HepG2 (cell line): ENCODE data around the gene ISLR. TPM values are rescaled to one million over a fixed set of nuclear protein-coding genes. Genes with fewer than 3 reads are reported as not detected.

Source experiments
- ATAC-seq: fragments of 200-7000 bp; cut with Tn5 transposase; 3 replicates; pipeline ENCODE4 v1.9.1; 2020; ENCODE audit warnings: mild to moderate bottlenecking, moderate library complexity
- BruUV-seq: library from RNA; stranded (reverse); fragments of 400-500 nt; replicated peaks from 2 replicates; lab custom pipeline; 2021; lab: Mats Ljungman, UMichigan
- CTCF ChIA-PET: fragments of 300-600 bp; formaldehyde crosslinking; extraction: SDS; loops from one replicate; lab custom pipeline; 2021; ENCODE audit warnings: low total read pairs, inconsistent platforms, low intra/inter-chr PET ratio; lab: Yijun Ruan, JAX
- POLR2A ChIA-PET: fragments of 350-600 bp; sonication (Branson Sonifier 250); formaldehyde crosslinking; loops from one replicate; lab custom pipeline; 2020; ENCODE audit warnings: antibody characterized with exemption, inconsistent platforms; lab: Yijun Ruan, JAX
- DNase-seq: peaks from one replicate; pipeline ENCODE4 v3.0.0-alpha.2; 2015; ENCODE audit warnings: low spot score
- FAIRE-seq: peaks from 3 replicates; lab custom pipeline; 2011; peaks lifted over from hg19 to GRCh38; lab: Jason Lieb, UNC
- H2AFZ ChIP-seq: one replicate; pipeline ENCODE4 v1.6.1; 2011; ENCODE audit warnings: low read length, inconsistent platforms
- H3K27ac ChIP-seq: fragments of 300-600 bp; 3 replicates; pipeline ENCODE4 v1.8.0; 2011; ENCODE audit warnings: mixed run types, mild to moderate bottlenecking, mixed read lengths, low read length, inconsistent platforms; ENCODE audit not compliant: insufficient read depth; ENCODE audit errors: extremely low read length
- H3K27me3 ChIP-seq, 2 experiments: fragments of 200-600 bp in 1 of 2; 2 replicates in 1 of 2; 3 replicates in 1 of 2; pipeline versions ENCODE4 v1.6.0 to v1.8.0; 2011; ENCODE audit warnings: low read length in 2 of 2, mild to moderate bottlenecking in 2 of 2, moderate library complexity in 2 of 2, inconsistent platforms in 1 of 2; ENCODE audit not compliant: insufficient read depth in 2 of 2, control insufficient read depth in 1 of 2
- H3K36me3 ChIP-seq, 2 experiments: fragments of 200-600 bp in 1 of 2; replicated peaks in 1 of 2; 2 replicates in 1 of 2; 3 replicates in 1 of 2; pipeline versions ENCODE4 v1.5.1 to v1.8.0; 2011; ENCODE audit warnings: low read length in 2 of 2, inconsistent platforms in 1 of 2; ENCODE audit not compliant: insufficient read depth in 2 of 2, control insufficient read depth in 1 of 2
- H3K4me1 ChIP-seq: 2 replicates; pipeline ENCODE4 v1.5.1; 2012; ENCODE audit warnings: low read length, inconsistent platforms; ENCODE audit not compliant: insufficient read depth
- H3K4me2 ChIP-seq: 2 replicates; pipeline ENCODE4 v1.6.0; 2011; ENCODE audit warnings: low read depth, low read length, inconsistent platforms
- H3K4me3 ChIP-seq, 3 experiments: fragments of 200-600 bp in 1 of 3; sonication (generic), shearing (Covaris generic) in 1 of 3; replicated peaks in 1 of 3; 2 replicates each; pipeline ENCODE4 v1.5.1; 2011 to 2016; ENCODE audit warnings: low read length in 3 of 3, inconsistent platforms in 2 of 3, low read depth in 2 of 3, mild to moderate bottlenecking in 2 of 3, control low read depth in 1 of 3, mixed read lengths in 1 of 3; ENCODE audit not compliant: insufficient read depth in 1 of 3
- H3K79me2 ChIP-seq: one replicate; pipeline ENCODE4 v1.6.1; 2011; ENCODE audit warnings: low read length, inconsistent platforms; ENCODE audit not compliant: insufficient read depth
- H3K9ac ChIP-seq: 2 replicates; pipeline ENCODE4 v1.6.0; 2011; ENCODE audit warnings: mild to moderate bottlenecking, low read depth, low read length, inconsistent platforms; ENCODE audit not compliant: insufficient read depth
- H3K9me3 ChIP-seq: 2 replicates; pipeline ENCODE4 v1.5.1; 2012; ENCODE audit warnings: mild to moderate bottlenecking, low read length
- H4K20me1 ChIP-seq: 2 replicates; pipeline ENCODE4 v1.6.0; 2011; ENCODE audit warnings: inconsistent platforms, mild to moderate bottlenecking, low read length, moderate library complexity; ENCODE audit not compliant: insufficient read depth
- CENPT ChIP-seq: sonication (generic); formaldehyde crosslinking; IDR thresholded peaks from 2 replicates; pipeline ENCODE4 v1.8.0; 2022; ENCODE audit warnings: low read depth, mild to moderate bottlenecking, moderate library complexity, missing genetic modification reagents
- EED ChIP-seq: sonication (generic); formaldehyde crosslinking; IDR thresholded peaks from 2 replicates; pipeline ENCODE4 v1.5.0; 2020; ENCODE audit warnings: mild to moderate bottlenecking, missing genetic modification reagents
- KLF11 ChIP-seq: IDR thresholded peaks from 2 replicates; pipeline ENCODE4 v1.6.1; 2016; ENCODE audit warnings: missing compliant biosample characterization
- LCORL ChIP-seq, 2 experiments: fragments of 450-650 bp in 1 of 2; sonication (generic) in 1 of 2; formaldehyde crosslinking in 1 of 2; IDR thresholded peaks; 2 replicates each; pipeline versions ENCODE4 v1.5.0 to v1.6.1; 2017 to 2020; ENCODE audit warnings: antibody characterized with exemption in 1 of 2, missing genetic modification reagents in 1 of 2
- MATR3 ChIP-seq: sonication (generic); formaldehyde crosslinking; IDR thresholded peaks from 2 replicates; pipeline ENCODE4 v1.4.0; 2020; ENCODE audit warnings: missing genetic modification reagents
- MTA1 ChIP-seq: sonication (generic); formaldehyde crosslinking; IDR thresholded peaks from 2 replicates; pipeline ENCODE4 v1.4.0; 2020; ENCODE audit warnings: missing genetic modification reagents, mild to moderate bottlenecking, borderline replicate concordance
- NPAS2 ChIP-seq: sonication (generic); formaldehyde crosslinking; IDR thresholded peaks from 2 replicates; pipeline ENCODE4 v1.8.0; 2022; ENCODE audit warnings: mild to moderate bottlenecking, missing genetic modification reagents, borderline replicate concordance
- PRMT3 ChIP-seq: sonication (generic); formaldehyde crosslinking; IDR thresholded peaks from 2 replicates; pipeline ENCODE4 v1.8.1; 2022; ENCODE audit warnings: low read depth, mild to moderate bottlenecking, moderate library complexity, missing genetic modification reagents, borderline replicate concordance
- RCOR2 ChIP-seq: IDR thresholded peaks from 2 replicates; pipeline ENCODE4 v1.6.1; 2016; ENCODE audit warnings: missing biosample characterization, missing genetic modification reagents
- SP4 ChIP-seq: sonication (generic); formaldehyde crosslinking; IDR thresholded peaks from 2 replicates; pipeline ENCODE4 v1.8.1; 2023; ENCODE audit warnings: mild to moderate bottlenecking, missing genetic modification reagents
- SPEN ChIP-seq: sonication (generic); formaldehyde crosslinking; IDR thresholded peaks from 2 replicates; pipeline ENCODE4 v1.5.1; 2020; ENCODE audit warnings: low read depth, mild to moderate bottlenecking, missing genetic modification reagents
- ZHX1 ChIP-seq: sonication (generic); formaldehyde crosslinking; IDR thresholded peaks from 2 replicates; pipeline ENCODE4 v1.8.1; 2022; ENCODE audit warnings: low read depth, mild to moderate bottlenecking, missing genetic modification reagents
- ZNF30 ChIP-seq: sonication (generic); formaldehyde crosslinking; IDR thresholded peaks from 2 replicates; pipeline ENCODE4 v1.5.0; 2020; ENCODE audit warnings: mild to moderate bottlenecking, missing genetic modification reagents
- ZNF343 ChIP-seq: sonication (generic); formaldehyde crosslinking; IDR thresholded peaks from 2 replicates; pipeline ENCODE4 v1.4.0; 2020; ENCODE audit warnings: mild to moderate bottlenecking, missing genetic modification reagents
- ZNF609 ChIP-seq: sonication (generic); formaldehyde crosslinking; IDR thresholded peaks from 2 replicates; pipeline ENCODE4 v1.4.0; 2020; ENCODE audit warnings: mild to moderate bottlenecking, missing genetic modification reagents, borderline replicate concordance
- ZSCAN31 ChIP-seq: sonication (generic); formaldehyde crosslinking; IDR thresholded peaks from 2 replicates; pipeline ENCODE4 v1.5.0; 2020; ENCODE audit warnings: low read depth, mild to moderate bottlenecking, missing genetic modification reagents
- WGBS: methylation state at CpG from one replicate; pipeline ENCODE4 v1.1.6; 2017; ENCODE audit warnings: low lambda C conversion rate; 5-methylcytosine and 5-hydroxymethylcytosine counted together
- in situ Hi-C: cut with HindIII; loops from 2 replicates; pipeline ENCODE4 v1.10.0; 2017; ENCODE audit warnings: low pct_unique_long_range_greater_than_20kb; ENCODE audit not compliant: extremely low pct_ligation_motif_present
- intact Hi-C: fragments of 100-400 bp; cut with micrococcal nuclease; formaldehyde crosslinking; loops from one replicate; pipeline ENCODE4 v1.10.0; 2022; ENCODE audit not compliant: unreplicated experiment
- polyA plus RNA-seq, 8 experiments: library from polyadenylated mRNA; depleted of rRNA in 3 of 8; stranded (reverse) in 7 of 8; unstranded in 1 of 8; fragments of >200 nt; fragmentation: Illumina TruSeq in 4 of 8; extraction: Trizol in 4 of 8; gene quantifications; 2 replicates each; pipeline versions ENCODE4 v1.2.1 to v1.2.3, GENCODE V29; 2011 to 2016; ENCODE audit warnings: low read depth in 4 of 8, missing spikeins in 1 of 8, mixed read lengths in 1 of 8; ENCODE audit not compliant: insufficient read depth in 1 of 8
- total RNA-seq, 5 experiments: library from RNA; depleted of rRNA; stranded (reverse); fragments of >200 nt; fragmentation: Illumina TruSeq; extraction: Trizol; gene quantifications; 2 replicates each; pipeline ENCODE4 v1.2.3, GENCODE V29; 2016; ENCODE audit warnings: low read depth in 1 of 5

Gene ISLR
- total and polyA plus RNA-seq, 2 of the 13 experiments (the other 11 are each of a cell fraction or from before 2014, with no cell fraction given), result not detected

- TF ChIP-seq MTA1 (CRISPR knock-in tag), result no peak
- TF ChIP-seq LCORL (IDR thresholded peaks at IDR 0.05), result no peak
- TF ChIP-seq LCORL (CRISPR knock-in tag; IDR thresholded peaks at IDR 0.05), result no peak
- no peak for TF ChIP-seq SP4 (CRISPR knock-in tag)
- no peak for TF ChIP-seq SPEN (CRISPR knock-in tag)
- TF ChIP-seq ZNF609 (CRISPR knock-in tag), result no peak
- no peak for TF ChIP-seq ZNF30 (CRISPR knock-in tag)
- TF ChIP-seq, all 625 proteins: peak for 0
Measured at GRCh38 chr15:74168711-74169126, 4.8 kb upstream of the ISLR start (continued).

GRCh38 chr15:74170071-74170844, 3.3 kb upstream of the ISLR start:
- Histone ChIP-seq H3K36me3 (no peaks in the 10 kb centered on the region), H2AFZ (no peak overlapping the region), H3K79me2 (no peaks in the 10 kb centered on the region), H3K27ac (no peak overlapping the region), H3K27me3 (peaks cover 9 to 31% of the 10 kb centered on the region in 2 experiments; a peak in 3 of 5 replicates), H4K20me1 (no peaks in the 10 kb centered on the region), H3K9ac (no peak overlapping the region), H3K4me2 (no peak overlapping the region), H3K4me3 (no peak overlapping the region), H3K4me1 (no peaks in the 10 kb centered on the region), H3K9me3 (no peaks in the 10 kb centered on the region)
- in situ Hi-C loops (no loop called here), intact Hi-C loops (no loop called here)
- FAIRE-seq, result no peak
- no peak for DNase-seq
- 46% methylated on average over 15 of the region's 15 CpGs for WGBS
- POLR2A ChIA-PET, result no interaction called here
- no peak for ATAC-seq
- CTCF ChIA-PET, result no interaction called here
- no TSS peak for BruUV-seq
- TF ChIP-seq NPAS2 (no peak), ZNF343 (no peak), CENPT (no peak), RCOR2 (CRISPR knock-in tag) (no peak), EED (CRISPR knock-in tag) (no peak), ZSCAN31 (CRISPR knock-in tag) (no peak), PRMT3 (CRISPR knock-in tag) (no peak), ZHX1 (CRISPR knock-in tag) (no peak), MATR3 (no peak), KLF11 (CRISPR knock-in tag) (no peak)
